H54 (cell line): ENCODE measurements around the gene SOD2.
A peak's percentile ranks its signal among the peaks of the same experiment; 100 is the strongest.
"Not testable (repeated sequence)": the region's sequence is repeated elsewhere in the genome, so short reads cannot be mapped to it uniquely, and the experiment has no call there.

Experiments used
- DNase-seq: peaks from one replicate; pipeline ENCODE4 v3.0.0; 2011; ENCODE audit warnings: low spot score, mixed read lengths; ENCODE audit not compliant: insufficient read length
- FAIRE-seq: peaks from 3 replicates; lab custom pipeline; 2011; peaks lifted over from hg19 to GRCh38; lab: Jason Lieb, UNC
- POLR2A ChIP-seq: IDR thresholded peaks from 2 replicates; pipeline ENCODE4 v1.6.1; 2011; ENCODE audit warnings: low read depth, mild to moderate bottlenecking, low read length

The SOD2 gene

GRCh38 chr6:159693128-159693893 lies at the start of gene SOD2:
Gene SOD2, minus strand, starts transcription at chr6:159693241. Its CDS starts 74 bp downstream, at chr6:159693167.
- no peak for FAIRE-seq

GRCh38 chr6:159742165-159742564 lies 49.1 kb upstream of the SOD2 start:
- no peak for FAIRE-seq
- TF ChIP-seq POLR2A = no peak
- DNase-seq = no peak

More at GRCh38 chr6:159693128-159693893, at the start of gene SOD2:
- DNase-seq = no peak
- peak; percentile 97 for TF ChIP-seq POLR2A

GRCh38 chr6:159739341-159739740 lies 46.3 kb upstream of the SOD2 start:
- FAIRE-seq (no peak), DNase-seq (no peak)
- no peak for TF ChIP-seq POLR2A

- DNase-seq (no peak), FAIRE-seq (no peak)
- no peak for TF ChIP-seq POLR2A
Observed at GRCh38 chr6:159736908-159737307, 43.9 kb upstream of the SOD2 start.

GRCh38 chr6:159733395-159733794 lies 40.4 kb upstream of the SOD2 start:
- not testable (repeated sequence) for FAIRE-seq, DNase-seq

GRCh38 chr6:159732550-159732949 lies 39.5 kb upstream of the SOD2 start:
- not testable (repeated sequence) for FAIRE-seq, DNase-seq

GRCh38 chr6:159730332-159730676 lies 37.3 kb upstream of the SOD2 start:
- DNase-seq (no peak), FAIRE-seq (no peak)
- no peak for TF ChIP-seq POLR2A

GRCh38 chr6:159729598-159730331 lies 36.7 kb upstream of the SOD2 start:
- DNase-seq = no peak
- no peak for FAIRE-seq
- TF ChIP-seq POLR2A = no peak

- DNase-seq (no peak), FAIRE-seq (no peak)
- TF ChIP-seq POLR2A = no peak
Observed at GRCh38 chr6:159728531-159728964, 35.5 kb upstream of the SOD2 start.

- FAIRE-seq (no peak), DNase-seq (no peak)
- no peak for TF ChIP-seq POLR2A
Observed at GRCh38 chr6:159727717-159728445, 34.8 kb upstream of the SOD2 start.

GRCh38 chr6:159726918-159727716 lies 34.1 kb upstream of the SOD2 start, which contains the start of gene WTAP:
Gene WTAP, plus strand, starts transcription at chr6:159727506. Its CDS starts 8,760 bp downstream, at chr6:159736266.
- DNase-seq = peak; percentile 53
- FAIRE-seq = no peak
- TF ChIP-seq POLR2A = peak; percentile 81

- no peak for DNase-seq
- no peak for FAIRE-seq
- TF ChIP-seq POLR2A = no peak
Observed at GRCh38 chr6:159726255-159726917, 33.3 kb upstream of the SOD2 start.

GRCh38 chr6:159725208-159725607 lies 32.2 kb upstream of the SOD2 start:
- DNase-seq, FAIRE-seq: not testable (repeated sequence)
